HCT116 (cell line): Measurements from ENCODE around the gene SMG5. TPM values are rescaled to one million over a fixed set of nuclear protein-coding genes. Genes with fewer than 3 reads are reported as not detected.

Experiments
- ATAC-seq: fragments of 200-7000 bp; cut with Tn5 transposase; 2 replicates; pipeline ENCODE4 v1.9.1; 2020; ENCODE audit warnings: mild to moderate bottlenecking, moderate library complexity
- BruUV-seq: library from RNA; stranded (reverse); fragments of 400-500 nt; replicated peaks from 2 replicates; lab custom pipeline; 2021; lab: Mats Ljungman, UMichigan
- CTCF ChIA-PET: fragments of 300-600 bp; sonication (Branson Sonifier 250); formaldehyde crosslinking; loops from one replicate; lab custom pipeline; 2021; ENCODE audit warnings: antibody characterized with exemption; lab: Charles Lee
- POLR2A ChIA-PET: fragments of 300-600, 350-600 bp; sonication (Branson Sonifier 250); formaldehyde crosslinking; loops from one replicate; lab custom pipeline; 2021; ENCODE audit warnings: antibody characterized with exemption; lab: Charles Lee
- RAD21 ChIA-PET, 2 experiments: fragments of 300-600 bp; sonication (Branson Sonifier 250); formaldehyde crosslinking; loops; one replicate each; lab custom pipeline; 2023; ENCODE audit warnings: low total read pairs in 2 of 2; ENCODE audit not compliant: uncharacterized antibody in 2 of 2, unreplicated experiment in 2 of 2, low non-redundant PET in 1 of 2; lab: Charles Lee
- DNase-seq: peaks from one replicate; pipeline ENCODE4 v3.0.0-alpha.2; 2010; ENCODE audit warnings: low read depth, low spot score
- H2AFZ ChIP-seq: fragments of 200-600 bp; shearing (Covaris generic), sonication (generic); 2 replicates; pipeline ENCODE4 v1.6.1; 2017; ENCODE audit warnings: low read depth, mixed run types, mixed read lengths, antibody characterized with exemption, low read length; ENCODE audit not compliant: poor library complexity, severe bottlenecking
- H3K27ac ChIP-seq: 2 replicates; pipeline ENCODE4 v1.5.1; 2012; ENCODE audit warnings: low read depth, low read length
- H3K27me3 ChIP-seq: fragments of 200-600 bp; sonication (generic); 2 replicates; pipeline ENCODE4 v1.6.1; 2016; ENCODE audit warnings: mixed run types, low read length, mixed read lengths; ENCODE audit not compliant: insufficient read depth
- H3K36me3 ChIP-seq, 2 experiments: fragments of 200-500 bp in 1 of 2; fragments of 200-600 bp in 1 of 2; sonication (Bioruptor generic) in 1 of 2; sonication (generic) in 1 of 2; 2 replicates each; pipeline versions ENCODE4 v1.5.1 to v1.6.1; 2014 to 2016; ENCODE audit warnings: low read length in 2 of 2, inconsistent platforms in 1 of 2, mixed read lengths in 1 of 2, mixed run types in 1 of 2; ENCODE audit not compliant: insufficient read depth in 2 of 2, control insufficient read depth in 1 of 2
- H3K4me1 ChIP-seq, 2 experiments: fragments of 200-600 bp in 1 of 2; sonication (generic) in 1 of 2; 2 replicates each; pipeline versions ENCODE4 v1.5.1 to v1.6.1; 2012 to 2017; ENCODE audit warnings: low read length in 2 of 2, inconsistent platforms in 1 of 2, mild to moderate bottlenecking in 1 of 2, mixed read lengths in 1 of 2, mixed run types in 1 of 2, moderate library complexity in 1 of 2; ENCODE audit not compliant: insufficient read depth in 2 of 2, control insufficient read depth in 1 of 2
- H3K4me2 ChIP-seq: fragments of 200-600 bp; sonication (generic); 2 replicates; pipeline ENCODE4 v1.6.1; 2017; ENCODE audit warnings: mixed run types, low read length, mixed read lengths
- H3K4me3 ChIP-seq, 2 experiments: fragments of 200-600 bp in 1 of 2; sonication (generic) in 1 of 2; replicated peaks in 1 of 2; 2 replicates each; pipeline ENCODE4 v1.5.1; 2011 to 2016; ENCODE audit warnings: low read length in 2 of 2, control low read depth in 1 of 2, low read depth in 1 of 2, mild to moderate bottlenecking in 1 of 2, mixed read lengths in 1 of 2, mixed run types in 1 of 2
- H3K79me2 ChIP-seq: fragments of 200-600 bp; sonication (generic); 2 replicates; pipeline ENCODE4 v1.6.1; 2017; ENCODE audit warnings: mild to moderate bottlenecking, mixed run types, low read length, moderate library complexity, mixed read lengths; ENCODE audit not compliant: insufficient read depth
- H3K9ac ChIP-seq: fragments of 200-600 bp; sonication (generic); 2 replicates; pipeline ENCODE4 v1.6.1; 2016; ENCODE audit warnings: low read length, mixed read lengths
- H3K9me2 ChIP-seq: fragments of 200-600 bp; sonication (generic), shearing (Covaris generic); 2 replicates; pipeline ENCODE4 v1.6.1; 2017; ENCODE audit warnings: mixed run types, mild to moderate bottlenecking, moderate library complexity; ENCODE audit not compliant: insufficient read depth
- H3K9me3 ChIP-seq, 2 experiments: fragments of 200-500 bp in 1 of 2; fragments of 200-600 bp in 1 of 2; sonication (Bioruptor generic) in 1 of 2; sonication (generic) in 1 of 2; 2 replicates each; pipeline ENCODE4 v1.6.1; 2014 to 2017; ENCODE audit warnings: low read length in 2 of 2, mixed read lengths in 2 of 2, inconsistent platforms in 1 of 2, low read depth in 1 of 2, mild to moderate bottlenecking in 1 of 2, mixed run types in 1 of 2, moderate library complexity in 1 of 2; ENCODE audit not compliant: control insufficient read depth in 1 of 2, insufficient read depth in 1 of 2
- H4K20me1 ChIP-seq: fragments of 200-600 bp; sonication (generic), shearing (Covaris generic); 2 replicates; pipeline ENCODE4 v1.6.1; 2017; ENCODE audit warnings: mixed run types, mild to moderate bottlenecking, moderate library complexity; ENCODE audit not compliant: insufficient read depth
- CBX3 ChIP-seq: IDR thresholded peaks from 2 replicates; pipeline ENCODE4 v1.6.1; 2012; ENCODE audit warnings: low read depth
- CTCF ChIP-seq, 3 experiments: fragments of 200-600 bp in 1 of 3; sonication (generic) in 1 of 3; IDR thresholded peaks in 2 of 3; conservative IDR thresholded peaks in 1 of 3; 2 replicates each; pipeline ENCODE4 v1.5.1; 2012 to 2017; ENCODE audit warnings: low read depth in 2 of 3, low read length in 2 of 3, antibody characterized with exemption in 1 of 3, borderline replicate concordance in 1 of 3, control low read depth in 1 of 3, mild to moderate bottlenecking in 1 of 3, mixed read lengths in 1 of 3, mixed run types in 1 of 3, moderate library complexity in 1 of 3; ENCODE audit not compliant: insufficient read depth in 1 of 3
- FOSL1 ChIP-seq: IDR thresholded peaks from 2 replicates; pipeline ENCODE4 v1.6.1; 2012; ENCODE audit warnings: low read depth
- JUND ChIP-seq: IDR thresholded peaks from 2 replicates; pipeline ENCODE4 v1.6.1; 2012
- MAX ChIP-seq: IDR thresholded peaks from 2 replicates; pipeline ENCODE4 v1.6.1; 2012
- RAD21 ChIP-seq: IDR thresholded peaks from 2 replicates; pipeline ENCODE4 v1.6.1; 2012; ENCODE audit warnings: low read depth, mild to moderate bottlenecking
- REST ChIP-seq: IDR thresholded peaks from 2 replicates; pipeline ENCODE4 v1.6.1; 2012; ENCODE audit warnings: low read depth
- SIN3A ChIP-seq: IDR thresholded peaks from 2 replicates; pipeline ENCODE4 v1.6.1; 2012; ENCODE audit warnings: low read depth
- SRF ChIP-seq: IDR thresholded peaks from 2 replicates; pipeline ENCODE4 v1.6.1; 2012; ENCODE audit warnings: low read depth
- ZNF274 ChIP-seq: fragments of 200-500 bp; sonication (Bioruptor generic); IDR thresholded peaks from 2 replicates; pipeline ENCODE4 v1.6.1; 2014; ENCODE audit warnings: mild to moderate bottlenecking, low read depth, low read length, inconsistent platforms
- intact Hi-C: fragments of 100-400 bp; cut with micrococcal nuclease; formaldehyde crosslinking; loops from 2 replicates; pipeline ENCODE4 v1.10.0; 2022
- total RNA-seq: library from RNA; stranded (reverse); gene quantifications from one replicate; pipeline ENCODE4 v1.2.1, GENCODE V29; 2021; ENCODE audit not compliant: unreplicated experiment

SMG5 gene
- total RNA-seq, 1 experiment from 2014 or later, result 75.2 TPM

DNA sequence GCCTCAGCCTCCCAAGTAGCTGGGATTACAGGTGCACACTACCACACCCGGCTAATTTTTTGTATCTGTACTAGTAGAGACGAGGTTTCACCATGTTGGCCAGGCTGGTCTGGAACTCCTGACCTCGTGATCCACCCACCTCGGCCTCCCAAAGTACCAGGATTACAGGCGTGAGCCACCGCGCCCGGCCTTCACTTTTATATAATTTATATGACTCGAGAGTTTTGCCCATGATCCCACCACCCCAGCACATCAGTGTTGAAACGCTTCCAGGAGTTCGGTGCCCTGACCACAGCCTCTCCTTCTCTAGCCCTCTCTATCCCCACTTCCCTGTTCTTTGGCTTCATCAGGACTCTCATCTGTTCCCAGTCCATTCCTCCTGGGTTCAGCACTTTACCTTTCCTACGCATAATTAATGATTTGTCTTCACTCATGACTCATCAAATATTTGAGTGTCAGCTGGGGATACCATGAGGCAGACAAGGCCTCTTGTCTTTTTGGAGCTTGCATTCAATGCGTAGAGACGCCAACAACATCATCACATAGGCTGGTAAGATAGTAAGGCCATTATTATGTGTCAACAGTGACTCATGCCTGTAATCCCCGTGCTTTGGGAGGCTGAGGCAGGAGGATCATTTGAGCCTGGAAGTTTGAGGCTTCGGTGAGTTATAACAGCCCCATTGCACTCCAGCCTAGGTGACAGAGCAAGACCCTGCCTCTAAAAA lies 68.4 kb downstream of the SMG5 start:
- ChIA-PET RAD21 (no interaction called here), POLR2A (interaction anchor here (2.6 kb wide), 1 partner anchor 21 kb away, joined by 22 read pairs; the partner anchor contains the start of gene SLC25A44), CTCF (interaction anchor here (1.8 to 3.1 kb wide), 2 partner anchors 10 to 69 kb away, joined by 8 to 45 read pairs; no protein-coding TSS in a partner anchor)
- no peaks in the 10 kb centered on the region for H3K27me3 ChIP-seq
- peaks cover 10 to 21% of the 10 kb centered on the region in 2 experiments for H3K4me1 ChIP-seq
- H3K36me3 ChIP-seq, result peaks cover 0 to 3% of the 10 kb centered on the region in 2 experiments; a peak in 1 of 4 replicates
- H3K9me2 ChIP-seq, result no peaks in the 10 kb centered on the region
- no TSS peak for BruUV-seq
- H3K9me3 ChIP-seq, result no peaks in the 10 kb centered on the region
- H4K20me1 ChIP-seq, result no peaks in the 10 kb centered on the region
- H3K4me3 ChIP-seq, result peak overlapping the region; percentile 85 to 96
- no peak overlapping the region for H2AFZ ChIP-seq
- peaks cover 35% of the 10 kb centered on the region for H3K79me2 ChIP-seq
- no peak for TF ChIP-seq CTCF (IDR thresholded peaks at IDR 0.05 in 2 of 3, conservative IDR thresholded peaks at IDR 0.05 in 1 of 3; ENCODE audit: borderline replicate concordance in 1 of 3, insufficient read depth in 1 of 3, low read depth in 2 of 3, low read length in 2 of 3)
- TF ChIP-seq SRF, result no peak
- TF ChIP-seq MAX, result peak; percentile 73; the same call in 1 of the 2 replicates
- TF ChIP-seq JUND, result peak; percentile 44
- no peak for TF ChIP-seq ZNF274
- peak; percentile 64 for TF ChIP-seq SIN3A
- TF ChIP-seq REST, result no peak
- peak; percentile 21; the same call in 1 of the 2 replicates for TF ChIP-seq CBX3
- TF ChIP-seq RAD21, result no peak
- TF ChIP-seq FOSL1, result peak; percentile 61
- intact Hi-C loops, result no loop called here
- ATAC-seq (peak; percentile 16; the same call in 1 of the 2 replicates), DNase-seq (peak; percentile 74)
- H3K4me2 ChIP-seq, result peak overlapping the region; percentile 99
- peak overlapping the region; percentile 94 for H3K9ac ChIP-seq
- peak overlapping the region; percentile 75 for H3K27ac ChIP-seq
